Tibial artery (tissue), 4 donors: ENCODE results near the gene YWHAG.
"Not testable (repeated sequence)": the region's sequence is repeated elsewhere in the genome, so short reads cannot be mapped to it uniquely, and the experiment has no call there.

Source experiments
- DNase-seq, 2 donors: peaks; one replicate each; pipeline ENCODE4 v3.0.0-alpha.2; 2019
- H3K27ac ChIP-seq, 2 donors: fragments of 200-600 bp; sonication (generic) in 1 of 2; 1 replicate in 1 of 2; 2 replicates in 1 of 2; pipeline ENCODE4 v1.5.1; 2018 to 2019; ENCODE audit warnings: mild to moderate bottlenecking in 1 of 2
- H3K27me3 ChIP-seq, 2 donors: fragments of 200-600 bp; sonication (generic) in 1 of 2; one replicate each; pipeline versions ENCODE4 v1.5.1 to v1.6.0; 2016 to 2019
- H3K36me3 ChIP-seq, 3 donors: fragments of 200-600 bp; sonication (generic) in 2 of 3; one replicate each; pipeline ENCODE4 v1.5.1; 2016 to 2019; ENCODE audit warnings: mild to moderate bottlenecking in 2 of 3
- H3K4me1 ChIP-seq, 4 donors: fragments of 200-600 bp; sonication (generic) in 2 of 4; 1 replicate in 3 of 4; 2 replicates in 1 of 4; pipeline ENCODE4 v1.5.1; 2016 to 2019
- H3K4me3 ChIP-seq, 2 donors: fragments of 200-600 bp; sonication (generic) in 1 of 2; 1 replicate in 1 of 2; 2 replicates in 1 of 2; pipeline ENCODE4 v1.5.1; 2018 to 2019; ENCODE audit warnings: mild to moderate bottlenecking in 2 of 2
- H3K9me3 ChIP-seq, 3 donors: fragments of 200-600 bp; sonication (generic) in 1 of 3; one replicate each; pipeline ENCODE4 v1.5.1; 2016 to 2019
- CTCF ChIP-seq, 2 experiments: fragments of 200-600 bp in 1 of 2; fragments of 450-650 bp in 1 of 2; IDR thresholded peaks; one replicate each; pipeline ENCODE4 v1.5.1; 2017 to 2019; ENCODE audit warnings: antibody characterized with exemption in 2 of 2, mild to moderate bottlenecking in 1 of 2, moderate library complexity in 1 of 2
- intact Hi-C: fragments of 100-400 bp; cut with DNase I; formaldehyde crosslinking; loops from one replicate; pipeline ENCODE4 v1.15.0; 2023; ENCODE audit warnings: low total_unique reads

Gene YWHAG

GRCh38 chr7:76393116-76394031, 34.6 kb upstream of the YWHAG start:
- Histone ChIP-seq H3K36me3 (no peaks in the 10 kb centered on the region), H3K4me1 (peaks cover 0 to 33% (median 20%) of the 10 kb centered on the region in 4 donors), H3K9me3 (no peaks in the 10 kb centered on the region), H3K27ac (peak overlapping the region; percentile 72 to 85), H3K27me3 (no peaks in the 10 kb centered on the region), H3K4me3 (peak overlapping the region; percentile 56 to 70)
- no peak for TF ChIP-seq CTCF (IDR thresholded peaks at IDR 0.05)
- peak; percentile 93 to 97 for DNase-seq
- intact Hi-C loops = no loop called here

- TF ChIP-seq CTCF (IDR thresholded peaks at IDR 0.05) = no peak
- intact Hi-C loops = no loop called here
- peak overlapping the region; percentile 72 to 85 for H3K27ac ChIP-seq
Observed at GRCh38 chr7:76392531-76393115, 33.8 kb upstream of the YWHAG start.

GRCh38 chr7:76390092-76390491, 31.3 kb upstream of the YWHAG start:
- no peak overlapping the region for H3K27ac ChIP-seq
- intact Hi-C loops = no loop called here

More at GRCh38 chr7:76392531-76393115, 33.8 kb upstream of the YWHAG start:
- Histone ChIP-seq H3K4me3 (peak overlapping the region; percentile 56 to 70), H3K9me3 (no peaks in the 10 kb centered on the region), H3K4me1 (peaks cover 0 to 31% (median 18%) of the 10 kb centered on the region in 4 donors), H3K27me3 (no peaks in the 10 kb centered on the region), H3K36me3 (no peaks in the 10 kb centered on the region)
- no peak for DNase-seq

GRCh38 chr7:76387789-76388188, 29.0 kb upstream of the YWHAG start:
- H3K4me3 ChIP-seq, DNase-seq, H3K27ac ChIP-seq, H3K27me3 ChIP-seq, intact Hi-C loops, H3K9me3 ChIP-seq, H3K36me3 ChIP-seq: not testable (repeated sequence)
- peaks cover 0 to 13% (median 3%) of the 10 kb centered on the region in 4 donors for H3K4me1 ChIP-seq

More at GRCh38 chr7:76390092-76390491, 31.3 kb upstream of the YWHAG start:
- Histone ChIP-seq H3K36me3 (no peaks in the 10 kb centered on the region), H3K4me3 (no peak overlapping the region), H3K4me1 (peaks cover 0 to 20% (median 10%) of the 10 kb centered on the region in 4 donors), H3K9me3 (no peaks in the 10 kb centered on the region), H3K27me3 (no peaks in the 10 kb centered on the region)
- no peak for TF ChIP-seq CTCF (IDR thresholded peaks at IDR 0.05)
- DNase-seq = no peak

- Histone ChIP-seq H3K9me3 (no peaks in the 10 kb centered on the region), H3K27ac (no peak overlapping the region), H3K27me3 (no peaks in the 10 kb centered on the region), H3K4me1 (peaks cover 0 to 7% (median 3%) of the 10 kb centered on the region in 4 donors), H3K4me3 (no peak overlapping the region), H3K36me3 (no peaks in the 10 kb centered on the region)
- no peak for TF ChIP-seq CTCF (IDR thresholded peaks at IDR 0.05)
- intact Hi-C loops = no loop called here
- no peak for DNase-seq
Observed at GRCh38 chr7:76386691-76387260, 28.0 kb upstream of the YWHAG start.
